Stomach (tissue), 4 donors: ENCODE measurements around the gene DNPEP.

ENCODE experiments used
- EP300 ChIP-seq: sonication (generic); formaldehyde crosslinking; IDR thresholded peaks from one replicate; pipeline ENCODE4 v1.6.1; 2017; ENCODE audit warnings: antibody characterized with exemption
- POLR2A ChIP-seq, 4 donors: fragments of 450-650 bp; IDR thresholded peaks; one replicate each; pipeline ENCODE4 v1.6.1; 2016; ENCODE audit warnings: antibody characterized with exemption in 4 of 4, control low read depth in 2 of 4, mild to moderate bottlenecking in 1 of 4, moderate library complexity in 1 of 4
- TF ChIP-seq, protein P1 (sequence below), 7 experiments: fragments of 450-650 bp in 4 of 7; fragments of 200-600 bp in 3 of 7; sonication (generic) in 3 of 7; IDR thresholded peaks; one replicate each; pipeline ENCODE4 v1.5.1; 2016 to 2019; ENCODE audit warnings: antibody characterized with exemption in 7 of 7, control low read depth in 2 of 7, mild to moderate bottlenecking in 1 of 7

DNA sequence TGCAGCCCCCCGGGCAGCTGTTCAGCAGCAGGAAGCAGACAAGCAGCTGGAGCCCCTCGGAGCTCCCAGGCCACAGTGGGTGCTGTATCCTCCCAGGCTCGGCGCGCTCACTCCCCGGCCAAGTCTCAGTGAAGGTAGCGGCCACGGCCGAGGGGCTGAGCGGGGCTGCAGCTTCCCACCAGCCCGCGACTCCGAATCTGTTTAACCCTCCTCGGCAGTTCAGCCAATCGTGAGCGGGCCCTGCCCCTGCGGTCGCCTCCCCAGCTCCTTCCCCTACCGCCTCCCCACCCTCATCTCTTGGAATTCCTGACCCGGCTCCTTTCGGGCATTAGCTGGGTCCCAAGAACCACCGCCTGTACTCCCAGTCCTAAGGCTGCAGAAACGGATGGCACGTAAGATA is 55.2 kb downstream of the DNPEP start, which contains the start of gene RESP18:
- TF ChIP-seq EP300 (no peak), POLR2A (IDR thresholded peaks at IDR 0.05) (no peak)
- TF ChIP-seq, protein P1, sequence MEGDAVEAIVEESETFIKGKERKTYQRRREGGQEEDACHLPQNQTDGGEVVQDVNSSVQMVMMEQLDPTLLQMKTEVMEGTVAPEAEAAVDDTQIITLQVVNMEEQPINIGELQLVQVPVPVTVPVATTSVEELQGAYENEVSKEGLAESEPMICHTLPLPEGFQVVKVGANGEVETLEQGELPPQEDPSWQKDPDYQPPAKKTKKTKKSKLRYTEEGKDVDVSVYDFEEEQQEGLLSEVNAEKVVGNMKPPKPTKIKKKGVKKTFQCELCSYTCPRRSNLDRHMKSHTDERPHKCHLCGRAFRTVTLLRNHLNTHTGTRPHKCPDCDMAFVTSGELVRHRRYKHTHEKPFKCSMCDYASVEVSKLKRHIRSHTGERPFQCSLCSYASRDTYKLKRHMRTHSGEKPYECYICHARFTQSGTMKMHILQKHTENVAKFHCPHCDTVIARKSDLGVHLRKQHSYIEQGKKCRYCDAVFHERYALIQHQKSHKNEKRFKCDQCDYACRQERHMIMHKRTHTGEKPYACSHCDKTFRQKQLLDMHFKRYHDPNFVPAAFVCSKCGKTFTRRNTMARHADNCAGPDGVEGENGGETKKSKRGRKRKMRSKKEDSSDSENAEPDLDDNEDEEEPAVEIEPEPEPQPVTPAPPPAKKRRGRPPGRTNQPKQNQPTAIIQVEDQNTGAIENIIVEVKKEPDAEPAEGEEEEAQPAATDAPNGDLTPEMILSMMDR (IDR thresholded peaks at IDR 0.05) = no peak
